ENCODE measurements around the gene CPNE1. TPM values are rescaled to one million over a fixed set of nuclear protein-coding genes. Genes with fewer than 3 reads are reported as not detected.

The CPNE1 gene
- total and polyA plus RNA-seq, 10 of the 15 experiments (the other 5 are each of a cell fraction or from before 2014, with no cell fraction given), result 84.9 to 209 (median 146) TPM

DNA sequence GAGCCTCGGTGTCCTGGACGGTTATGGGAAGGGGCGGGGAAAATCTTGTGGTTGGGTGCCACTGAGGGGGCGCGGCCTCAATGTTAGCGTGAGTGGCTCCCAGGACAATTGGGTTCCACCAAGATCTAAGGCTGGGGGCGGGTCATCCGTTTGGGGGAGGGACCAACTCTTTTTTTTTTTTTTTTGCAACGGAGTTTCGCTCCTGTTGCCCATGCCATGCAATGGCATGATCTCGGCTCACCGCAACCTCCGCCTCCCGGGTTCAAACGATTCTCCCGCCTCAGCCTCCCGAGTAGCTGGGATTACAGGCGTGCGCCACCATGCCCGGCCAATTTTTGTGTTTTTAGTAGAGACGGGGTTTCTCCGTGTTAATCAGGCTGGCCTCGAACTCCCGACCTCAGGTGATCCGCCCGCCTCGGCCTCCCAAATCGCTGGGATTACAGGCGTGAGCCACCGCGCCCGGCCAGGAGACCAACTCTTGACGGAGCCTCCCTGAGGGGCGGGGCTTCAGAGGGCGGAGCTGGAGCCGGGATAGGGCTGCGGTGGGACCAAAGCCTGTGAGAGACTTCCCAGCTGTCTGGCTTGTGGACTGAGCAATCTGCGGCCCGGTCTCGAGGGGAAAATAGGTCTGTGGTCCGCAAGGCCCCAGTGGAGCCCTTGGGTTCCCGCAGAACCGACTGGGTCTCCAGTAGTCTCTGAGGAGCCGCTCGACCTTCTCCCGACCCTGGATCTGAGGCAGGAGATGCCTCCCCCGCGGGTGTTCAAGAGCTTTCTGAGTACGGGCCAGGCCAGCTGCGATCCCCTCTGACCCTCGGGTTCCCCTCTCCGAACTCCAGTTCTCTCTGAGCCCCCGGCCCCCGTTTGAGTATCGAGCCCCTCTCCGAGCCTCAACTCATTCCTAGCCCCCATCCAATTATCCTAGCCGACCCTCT, 48.0 kb downstream of the CPNE1 start (continued):
- TF ChIP-seq, protein P1, sequence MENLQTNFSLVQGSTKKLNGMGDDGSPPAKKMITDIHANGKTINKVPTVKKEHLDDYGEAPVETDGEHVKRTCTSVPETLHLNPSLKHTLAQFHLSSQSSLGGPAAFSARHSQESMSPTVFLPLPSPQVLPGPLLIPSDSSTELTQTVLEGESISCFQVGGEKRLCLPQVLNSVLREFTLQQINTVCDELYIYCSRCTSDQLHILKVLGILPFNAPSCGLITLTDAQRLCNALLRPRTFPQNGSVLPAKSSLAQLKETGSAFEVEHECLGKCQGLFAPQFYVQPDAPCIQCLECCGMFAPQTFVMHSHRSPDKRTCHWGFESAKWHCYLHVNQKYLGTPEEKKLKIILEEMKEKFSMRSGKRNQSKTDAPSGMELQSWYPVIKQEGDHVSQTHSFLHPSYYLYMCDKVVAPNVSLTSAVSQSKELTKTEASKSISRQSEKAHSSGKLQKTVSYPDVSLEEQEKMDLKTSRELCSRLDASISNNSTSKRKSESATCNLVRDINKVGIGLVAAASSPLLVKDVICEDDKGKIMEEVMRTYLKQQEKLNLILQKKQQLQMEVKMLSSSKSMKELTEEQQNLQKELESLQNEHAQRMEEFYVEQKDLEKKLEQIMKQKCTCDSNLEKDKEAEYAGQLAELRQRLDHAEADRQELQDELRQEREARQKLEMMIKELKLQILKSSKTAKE (IDR thresholded peaks at IDR 0.05; ENCODE audit: low read depth, poor library complexity, severe bottlenecking), result peak; percentile 42
- TF ChIP-seq, protein P2, sequence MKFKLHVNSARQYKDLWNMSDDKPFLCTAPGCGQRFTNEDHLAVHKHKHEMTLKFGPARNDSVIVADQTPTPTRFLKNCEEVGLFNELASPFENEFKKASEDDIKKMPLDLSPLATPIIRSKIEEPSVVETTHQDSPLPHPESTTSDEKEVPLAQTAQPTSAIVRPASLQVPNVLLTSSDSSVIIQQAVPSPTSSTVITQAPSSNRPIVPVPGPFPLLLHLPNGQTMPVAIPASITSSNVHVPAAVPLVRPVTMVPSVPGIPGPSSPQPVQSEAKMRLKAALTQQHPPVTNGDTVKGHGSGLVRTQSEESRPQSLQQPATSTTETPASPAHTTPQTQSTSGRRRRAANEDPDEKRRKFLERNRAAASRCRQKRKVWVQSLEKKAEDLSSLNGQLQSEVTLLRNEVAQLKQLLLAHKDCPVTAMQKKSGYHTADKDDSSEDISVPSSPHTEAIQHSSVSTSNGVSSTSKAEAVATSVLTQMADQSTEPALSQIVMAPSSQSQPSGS (IDR thresholded peaks at IDR 0.05; ENCODE audit: low read length), result no peak
- TF ChIP-seq ZNF274 (IDR thresholded peaks at IDR 0.05; ENCODE audit: insufficient read depth, insufficient read length), result no peak
- TF ChIP-seq STAT3 (IDR thresholded peaks at IDR 0.05; ENCODE audit: low read depth, low read length), result no peak
- no peak for TF ChIP-seq TBL1XR1 (IDR thresholded peaks at IDR 0.05; ENCODE audit: low read depth, low read length)

Measured in GM12878 (cell line).